GM21737 (cell line): ENCODE data around the gene CIB2.

Experiments
- ATAC-seq: cut with Tn5 transposase; IDR thresholded peaks from one replicate; pipeline ENCODE4 v1.9.1; 2021; ENCODE audit warnings: mild to moderate bottlenecking, moderate library complexity; ENCODE audit not compliant: unreplicated experiment

Gene CIB2

DNA sequence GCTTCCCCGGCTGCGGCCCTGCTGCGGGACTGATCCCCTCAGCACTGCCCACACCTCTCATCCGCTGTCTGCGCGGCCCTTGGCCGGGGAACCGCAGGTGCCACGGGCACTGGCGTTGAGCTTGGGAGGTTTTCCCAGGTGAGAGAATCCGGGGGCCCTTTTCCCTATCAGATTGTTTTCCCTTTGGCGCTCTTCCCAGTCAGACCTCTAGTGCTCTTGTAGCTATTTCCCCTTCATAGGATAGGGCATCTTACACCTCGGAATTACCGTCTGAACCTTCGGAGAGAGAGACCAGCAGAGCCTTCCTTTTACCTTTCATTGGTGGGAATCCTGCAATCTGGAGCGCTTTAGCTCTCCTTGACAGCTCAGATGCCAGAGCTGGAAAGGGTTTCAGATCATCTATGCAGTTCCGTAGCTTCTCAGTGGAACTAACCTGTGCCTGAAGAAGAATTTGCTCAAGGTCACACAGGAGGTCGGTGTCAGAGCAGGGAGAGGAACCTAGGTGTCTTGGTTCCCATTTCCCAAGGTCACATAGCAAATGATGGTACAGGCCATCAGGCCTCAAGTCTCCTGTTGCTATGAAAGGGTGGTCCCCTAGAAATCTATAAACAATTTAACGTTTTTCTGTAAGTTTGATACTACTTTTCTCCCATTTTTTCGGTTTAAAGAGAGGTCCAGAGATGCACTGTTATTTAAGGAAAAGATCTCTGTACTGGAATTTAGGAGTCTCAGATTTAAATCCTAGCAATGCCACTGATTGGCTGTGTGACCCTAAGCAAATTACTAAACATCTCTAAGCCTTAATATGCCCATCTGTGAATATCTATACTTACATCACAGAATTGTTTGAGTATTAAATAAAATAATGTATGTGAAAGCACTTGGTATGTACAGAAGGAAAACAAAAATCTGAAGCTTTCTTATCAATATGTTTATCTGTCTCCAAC lies 18.8 kb upstream of the CIB2 start:
- ATAC-seq, result no peak

GRCh38 chr15:78149068-78149804 lies 18.0 kb upstream of the CIB2 start, which contains the start of gene IDH3A:
IDH3A (plus strand) TSS chr15:78149362; CDS start chr15:78149404, 42 bp downstream.
- peak; percentile 83 for ATAC-seq

GRCh38 chr15:78148392-78149067 lies 17.3 kb upstream of the CIB2 start:
- no peak for ATAC-seq

DNA sequence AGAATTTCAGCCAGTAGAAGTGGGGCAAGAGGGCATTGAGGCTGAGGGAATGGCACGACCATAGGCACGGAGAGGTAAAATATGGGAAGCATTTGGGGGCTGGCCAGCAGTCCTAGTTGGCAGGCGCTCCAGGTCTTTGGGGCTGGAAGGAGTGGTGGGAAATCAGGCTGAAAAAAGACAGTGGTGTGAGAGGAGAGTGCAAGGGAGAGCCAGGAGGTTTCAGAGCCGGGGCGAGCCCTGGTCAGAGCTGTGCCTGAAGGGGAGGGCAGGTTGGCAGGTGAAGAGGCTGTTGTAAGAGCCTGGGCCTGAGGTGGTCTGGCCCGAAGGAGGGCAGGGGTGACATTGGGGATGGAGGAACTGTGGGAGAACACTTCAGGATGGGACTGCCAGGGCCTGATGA lies 16.3 kb upstream of the CIB2 start:
- ATAC-seq, result no peak

- ATAC-seq, result no peak
Observed at GRCh38 chr15:78146425-78147154, 15.3 kb upstream of the CIB2 start.

DNA sequence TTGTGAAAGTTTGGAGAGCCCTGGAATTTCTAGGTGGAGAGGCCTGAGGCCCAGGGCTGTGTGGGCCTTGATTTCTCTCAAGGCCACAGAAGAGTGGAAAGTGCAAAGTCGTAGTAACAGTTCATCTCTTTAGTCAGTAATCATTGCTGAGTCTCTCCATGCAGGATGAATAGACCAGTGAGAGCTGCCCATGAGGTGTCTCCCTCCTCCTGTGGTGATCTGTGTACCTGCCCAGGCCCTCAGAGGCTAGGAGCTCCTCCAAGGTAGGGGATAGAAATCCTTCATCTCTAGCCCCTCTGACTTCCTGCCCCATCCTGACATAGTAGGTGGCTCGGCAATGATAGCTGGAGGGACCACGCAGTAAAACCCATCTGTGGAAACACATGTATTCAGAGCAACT lies 11.1 kb upstream of the CIB2 start:
- ATAC-seq, result no peak

DNA sequence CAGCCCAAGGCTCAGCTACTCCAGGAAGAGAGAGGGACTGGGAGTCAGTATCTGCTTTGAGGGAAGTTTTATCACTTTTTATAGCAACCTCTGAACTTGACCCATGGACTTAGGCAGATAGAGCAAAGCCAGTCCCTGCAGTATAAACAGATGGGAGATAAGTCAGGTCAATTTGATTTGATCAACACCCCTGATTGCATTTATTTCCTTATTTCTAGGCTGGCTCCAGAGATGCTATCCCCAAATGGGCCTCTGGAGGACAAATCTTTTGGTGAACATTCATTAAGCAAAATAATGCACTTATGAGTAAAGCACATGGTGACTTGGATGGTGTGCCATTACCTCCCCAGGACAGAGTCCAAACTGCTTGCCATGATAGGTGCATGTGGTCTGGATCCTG lies 9.0 kb upstream of the CIB2 start:
- no peak for ATAC-seq

DNA sequence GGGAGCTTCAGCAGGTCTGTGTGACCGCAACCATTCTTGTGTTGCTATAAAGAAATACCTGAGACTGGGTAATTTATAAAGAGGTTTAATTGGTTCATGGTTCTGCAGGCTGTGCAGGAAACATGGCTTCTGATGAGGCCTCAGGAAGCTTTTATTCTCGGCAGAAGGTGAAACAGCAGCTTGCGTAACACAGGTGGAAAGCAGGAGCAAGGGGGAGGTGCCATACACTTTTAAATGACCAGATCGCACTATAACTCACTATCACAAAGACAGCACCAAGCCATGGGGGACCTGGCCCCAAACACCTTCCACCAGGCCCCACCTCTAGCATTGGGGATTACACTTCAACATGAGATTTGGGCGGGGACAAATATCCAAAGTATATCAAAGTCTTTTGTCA lies 8.3 kb upstream of the CIB2 start:
- ATAC-seq, result no peak

DNA sequence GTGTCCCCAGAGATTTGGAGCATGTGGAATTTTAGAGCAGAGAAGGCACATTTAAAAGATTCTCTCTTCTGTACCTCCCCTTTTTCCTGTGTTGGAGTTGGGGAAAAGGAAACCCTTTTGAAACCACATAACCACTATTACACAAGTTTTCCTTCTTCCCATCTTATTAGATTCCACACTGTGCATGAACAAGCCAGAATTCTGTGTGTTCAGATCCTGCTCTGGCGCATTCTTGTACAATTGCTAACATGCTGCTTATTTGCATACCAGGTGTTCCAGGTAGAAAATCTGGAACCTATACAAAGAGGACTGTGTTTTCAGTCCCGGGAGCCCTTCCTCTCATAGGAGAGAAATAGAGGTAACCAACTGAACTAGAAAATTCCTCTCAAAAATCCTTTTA lies 2.6 kb upstream of the CIB2 start:
- ATAC-seq, result no peak

DNA sequence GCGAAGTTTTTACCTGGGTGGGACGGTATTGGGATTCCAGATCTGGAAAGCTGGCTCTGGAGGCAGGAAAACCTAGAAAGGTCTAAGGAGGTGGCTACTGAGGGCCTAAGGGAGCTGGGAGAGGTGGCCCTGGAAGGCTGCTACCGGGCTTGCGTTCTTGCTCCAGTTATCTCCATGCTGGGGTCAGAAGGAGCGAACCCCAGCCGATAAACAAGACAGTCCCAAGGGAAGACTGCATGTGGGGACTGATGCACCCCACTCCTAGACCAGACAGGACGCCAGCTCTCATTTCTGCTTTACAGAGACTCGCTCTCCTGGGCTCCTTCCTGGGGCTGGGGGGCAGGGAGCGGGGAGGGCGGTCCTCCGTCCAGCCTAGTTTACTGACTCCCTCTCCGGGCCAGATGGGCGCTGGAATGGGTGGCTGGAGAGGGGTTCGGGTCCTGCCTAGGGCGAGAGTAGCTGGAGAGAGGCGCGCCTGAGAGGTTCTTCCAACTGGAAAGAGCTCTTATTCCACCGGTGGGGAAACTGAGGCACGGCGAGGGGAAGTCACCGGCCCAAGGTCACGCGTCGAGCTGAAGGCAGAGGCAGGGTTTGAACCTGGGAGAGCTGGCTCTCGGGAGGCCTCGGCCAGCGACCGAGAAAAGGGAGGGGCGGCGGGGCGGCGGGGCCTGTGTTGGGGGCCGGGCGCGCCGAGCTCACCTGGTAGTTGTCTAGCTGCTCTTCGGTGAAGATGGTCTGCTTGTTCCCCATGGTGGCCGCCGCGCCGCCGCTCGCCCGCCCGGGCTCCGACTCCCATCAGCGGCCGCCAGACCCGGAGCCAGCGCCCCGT lies 565 bp downstream of the CIB2 start:
- peak; percentile 25 for ATAC-seq

DNA sequence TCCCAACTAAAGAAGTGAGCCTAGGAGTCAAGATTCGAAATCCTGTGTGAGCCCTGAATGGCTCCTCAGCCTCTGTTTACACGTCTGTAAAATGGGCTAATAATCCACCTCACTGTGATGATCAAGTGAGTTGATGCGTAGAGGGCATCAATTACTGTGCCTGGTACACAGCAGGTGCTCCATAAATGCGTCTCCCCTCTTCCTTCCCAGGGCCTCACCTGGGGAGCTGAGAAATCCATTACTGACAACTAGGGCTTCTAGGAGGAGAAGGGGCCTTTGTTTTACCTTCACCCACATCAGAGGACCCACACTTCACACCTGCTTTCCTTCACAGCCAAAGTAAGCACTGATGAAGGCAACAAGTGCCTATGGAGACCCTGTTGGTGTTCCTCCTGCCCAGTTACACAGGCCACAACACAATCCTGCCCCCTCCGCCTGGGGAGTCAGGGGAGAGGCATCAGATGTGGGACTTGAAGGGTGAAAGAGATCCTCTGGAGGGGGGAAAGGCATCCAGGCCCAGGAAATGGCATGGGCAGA lies 1.4 kb downstream of the CIB2 start:
- ATAC-seq, result no peak

DNA sequence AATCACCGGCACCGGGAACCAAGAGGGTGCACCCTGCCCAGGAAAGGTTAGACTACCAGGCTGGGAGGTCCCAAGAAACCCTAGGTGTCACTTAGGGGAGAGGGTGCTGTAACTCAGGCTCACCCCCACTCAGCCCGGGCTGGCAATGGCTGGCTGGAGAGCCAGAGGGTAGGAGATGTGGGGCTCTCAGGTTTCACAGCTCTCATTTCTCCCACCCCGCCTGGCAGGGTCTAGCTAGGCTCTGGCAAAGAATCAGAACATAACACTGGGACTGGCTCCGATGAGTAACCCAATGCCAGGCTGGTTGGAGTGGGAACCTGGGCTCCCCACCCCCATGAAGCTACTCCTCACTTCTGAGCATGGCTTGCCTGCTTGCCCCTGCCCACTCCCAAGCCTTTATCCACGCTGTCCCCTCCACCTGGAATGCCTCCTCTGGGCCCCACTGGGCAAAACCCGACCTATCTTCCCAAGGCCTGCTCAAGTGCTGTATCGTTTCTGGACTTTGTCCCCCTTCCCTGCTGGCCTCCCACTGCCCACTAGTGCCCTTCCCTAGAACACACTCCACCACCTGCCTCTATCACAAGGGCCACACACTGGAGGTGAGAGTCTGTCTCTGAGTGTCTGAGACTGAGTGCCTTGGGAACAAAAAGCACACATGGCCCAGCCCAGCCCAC lies 2.0 kb downstream of the CIB2 start:
- no peak for ATAC-seq

- ATAC-seq, result no peak
Observed at GRCh38 chr15:78127882-78128281, 3.4 kb downstream of the CIB2 start.

DNA sequence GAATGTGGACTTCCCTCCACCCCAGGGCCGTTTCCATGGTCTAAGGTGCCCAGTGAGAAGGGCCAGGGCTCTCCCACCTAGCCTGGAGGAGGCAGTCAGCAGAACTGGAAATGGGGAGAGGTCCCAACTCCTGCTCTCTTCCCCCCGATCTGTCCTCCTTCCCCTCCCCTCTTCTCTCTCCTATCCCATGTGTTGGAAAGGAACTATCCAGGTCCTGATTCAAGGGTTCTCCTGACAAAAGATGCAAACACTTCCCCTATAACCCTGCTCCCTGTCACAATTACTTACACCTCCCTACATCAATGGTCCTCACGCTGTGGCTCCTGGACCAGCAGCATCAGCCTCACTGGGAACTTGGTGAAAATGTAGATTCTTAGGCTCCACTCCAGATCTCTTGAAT lies 6.0 kb downstream of the CIB2 start:
- ATAC-seq, result no peak

DNA sequence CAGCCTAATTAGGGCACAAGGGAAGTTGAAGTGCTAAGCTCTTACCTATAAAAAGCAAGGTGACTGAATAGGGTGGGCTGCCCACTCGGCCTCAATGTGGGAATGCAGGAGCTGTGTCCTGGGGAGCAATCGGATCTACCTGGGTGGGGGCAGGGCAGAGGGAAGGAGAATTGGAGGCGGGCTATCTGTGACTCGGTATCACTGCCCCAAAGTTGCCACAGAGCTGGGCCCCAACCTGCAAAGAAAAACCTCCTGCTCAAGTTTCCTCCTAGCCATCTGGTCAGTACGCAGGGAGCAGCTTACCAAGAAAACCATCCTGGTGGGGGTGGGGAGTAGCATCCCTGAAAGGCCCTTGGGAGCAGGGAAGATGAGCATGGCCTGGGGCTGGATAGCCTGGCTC lies 10.7 kb downstream of the CIB2 start:
- ATAC-seq, result no peak

DNA sequence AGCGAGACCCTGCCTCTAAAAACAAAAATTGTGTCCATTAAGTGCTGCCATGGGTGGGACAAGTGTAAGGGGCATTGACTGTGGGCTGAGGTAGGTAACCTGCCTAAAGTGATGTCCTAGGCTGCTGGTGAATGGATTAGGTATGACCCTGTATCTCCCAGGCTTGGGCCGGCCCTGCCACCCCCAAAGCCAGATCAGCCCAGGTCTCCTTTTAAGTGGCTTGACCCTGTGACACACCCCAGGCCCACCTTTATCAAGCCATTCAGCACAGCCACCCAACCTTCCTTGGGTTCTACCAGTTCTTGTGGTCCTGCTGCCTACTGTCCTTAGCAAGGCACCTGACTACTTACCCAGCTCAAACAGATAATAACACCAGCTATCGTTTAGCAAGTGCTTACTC lies 18.7 kb downstream of the CIB2 start:
- no peak for ATAC-seq

DNA sequence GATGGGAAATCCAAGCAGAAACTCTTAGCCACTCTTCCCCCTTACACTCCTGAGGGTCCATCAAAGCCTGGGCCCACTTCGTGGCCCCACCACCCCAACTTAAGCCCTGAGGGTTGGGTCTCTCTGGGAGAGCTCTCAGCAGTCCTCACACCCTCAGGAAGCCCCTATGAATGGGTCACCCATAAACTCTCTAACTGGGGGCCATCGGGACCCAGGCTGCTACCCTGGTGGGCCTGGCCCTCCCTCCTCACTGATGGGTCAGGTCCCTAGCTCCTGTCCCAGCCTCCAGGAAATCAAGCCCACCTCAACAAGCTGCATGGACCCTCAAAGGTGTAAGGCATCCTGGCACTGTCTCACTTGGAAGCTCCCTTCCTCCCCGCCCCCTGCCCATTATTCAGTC lies 19.5 kb downstream of the CIB2 start:
- no peak for ATAC-seq

GRCh38 chr15:78110916-78111475 lies 20.2 kb downstream of the CIB2 start:
- ATAC-seq, result no peak

- no peak for ATAC-seq
Observed at GRCh38 chr15:78110096-78110495, 21.1 kb downstream of the CIB2 start.
